ENCODE results near the gene CLDND2.

- TF ChIP-seq ARNT (IDR thresholded peaks at IDR 0.05) (no peak), CTBP1 (IDR thresholded peaks at IDR 0.05; ENCODE audit: borderline replicate concordance) (no peak), PKNOX1 (IDR thresholded peaks at IDR 0.05) (no peak), FOXM1 (IDR thresholded peaks at IDR 0.05; ENCODE audit: borderline replicate concordance) (no peak), ELF4 (IDR thresholded peaks at IDR 0.05) (no peak), ZNF384 (IDR thresholded peaks at IDR 0.05) (no peak), FOXA1 (IDR thresholded peaks at IDR 0.05) (no peak), TARDBP (IDR thresholded peaks at IDR 0.05) (no peak)
Observed at GRCh38 chr19:51318687-51319648, 49.8 kb downstream of the CLDND2 start.
